GM19395 (cell line): Measurements from ENCODE around the gene CYP2S1.
"Not testable (repeated sequence)": the region's sequence is repeated elsewhere in the genome, so short reads cannot be mapped to it uniquely, and the experiment has no call there.

Experiments
- ATAC-seq: cut with Tn5 transposase; IDR thresholded peaks from one replicate; pipeline ENCODE4 v1.9.1; 2021; ENCODE audit warnings: mild to moderate bottlenecking, moderate library complexity; ENCODE audit not compliant: unreplicated experiment

The CYP2S1 gene

DNA sequence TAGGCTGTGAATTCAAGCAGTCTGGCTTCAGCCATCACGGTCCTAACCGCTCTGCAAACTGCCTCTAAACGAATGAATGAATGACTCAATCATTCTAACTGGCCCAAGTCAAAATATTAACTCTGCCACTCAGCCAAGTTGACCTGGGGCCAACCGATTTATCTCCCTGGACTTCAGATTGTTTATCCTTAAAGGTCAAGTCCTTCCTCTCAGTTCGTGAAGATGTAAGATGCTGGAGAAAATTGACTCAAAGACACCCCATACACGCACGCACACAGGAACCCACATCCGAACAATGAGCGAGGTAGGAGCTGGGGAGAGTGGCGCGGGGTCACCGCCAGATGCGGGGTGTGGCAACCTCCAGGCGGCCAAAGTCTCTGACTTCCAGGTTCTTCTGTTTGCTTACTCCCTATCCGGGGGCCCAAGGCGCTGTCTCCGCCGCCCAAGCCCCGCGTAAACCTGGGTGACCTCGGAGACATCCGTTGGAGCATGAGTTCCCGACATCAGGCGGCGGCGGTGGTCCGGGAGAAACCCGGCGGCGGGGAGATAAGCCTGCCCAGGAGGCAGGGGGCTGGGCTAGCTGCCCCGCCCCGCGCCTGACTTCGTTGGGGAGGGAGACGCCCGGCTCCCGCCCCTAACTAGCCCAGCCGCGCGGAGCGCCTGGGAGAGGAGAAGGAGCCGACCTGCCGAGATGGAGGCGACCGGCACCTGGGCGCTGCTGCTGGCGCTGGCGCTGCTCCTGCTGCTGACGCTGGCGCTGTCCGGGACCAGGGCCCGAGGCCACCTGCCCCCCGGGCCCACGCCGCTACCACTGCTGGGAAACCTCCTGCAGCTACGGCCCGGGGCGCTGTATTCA, at the start of gene CYP2S1:
CYP2S1 (plus strand) TSS at position 646 of the 856 bp plus-strand sequence; CDS start at position 692, 46 bp downstream.
- ATAC-seq = no peak

- ATAC-seq = no peak
Observed at GRCh38 chr19:41144403-41144802, 48.6 kb upstream of the CYP2S1 start.

DNA sequence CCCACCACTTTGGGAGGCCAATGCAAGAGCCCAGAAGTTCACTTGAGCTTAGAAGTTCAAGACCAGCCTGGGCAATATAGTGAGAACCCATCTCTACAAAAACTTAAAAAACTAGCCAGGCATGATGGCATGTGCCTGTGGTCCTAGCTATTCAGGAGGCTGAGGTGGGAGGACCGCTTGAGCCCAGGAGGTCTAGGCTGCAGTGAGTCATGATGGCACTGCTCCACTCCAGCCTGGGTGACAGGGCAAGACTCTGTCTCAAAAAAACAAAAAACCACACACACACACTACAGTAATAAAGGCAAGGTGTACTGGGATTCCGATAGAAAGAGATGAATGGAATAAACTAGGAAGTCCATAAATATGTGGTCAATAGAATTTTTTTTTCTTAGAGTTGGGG, 43.2 kb upstream of the CYP2S1 start:
- no peak for ATAC-seq

DNA sequence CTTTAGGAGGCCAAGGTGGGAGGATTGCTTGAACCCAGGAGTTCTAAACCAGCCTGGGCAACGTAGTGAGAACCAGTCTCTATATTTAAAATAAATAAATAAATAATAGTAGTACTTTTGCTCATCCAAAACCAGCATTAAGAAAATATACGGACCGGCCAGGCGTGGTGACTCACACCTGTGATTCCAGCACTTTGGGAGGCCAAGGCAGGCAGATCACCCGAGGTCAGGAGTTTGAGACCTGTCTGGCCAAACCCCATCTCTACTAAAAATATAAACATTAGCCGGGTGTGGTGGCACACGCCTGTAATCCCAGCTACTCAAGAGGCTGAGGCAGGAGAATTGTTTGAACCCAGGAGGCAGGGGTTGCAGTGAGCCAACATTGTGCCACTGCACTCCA, 42.0 kb upstream of the CYP2S1 start:
- ATAC-seq = not testable (repeated sequence)

- ATAC-seq = no peak
Observed at GRCh38 chr19:41154060-41154459, 39.0 kb upstream of the CYP2S1 start.

DNA sequence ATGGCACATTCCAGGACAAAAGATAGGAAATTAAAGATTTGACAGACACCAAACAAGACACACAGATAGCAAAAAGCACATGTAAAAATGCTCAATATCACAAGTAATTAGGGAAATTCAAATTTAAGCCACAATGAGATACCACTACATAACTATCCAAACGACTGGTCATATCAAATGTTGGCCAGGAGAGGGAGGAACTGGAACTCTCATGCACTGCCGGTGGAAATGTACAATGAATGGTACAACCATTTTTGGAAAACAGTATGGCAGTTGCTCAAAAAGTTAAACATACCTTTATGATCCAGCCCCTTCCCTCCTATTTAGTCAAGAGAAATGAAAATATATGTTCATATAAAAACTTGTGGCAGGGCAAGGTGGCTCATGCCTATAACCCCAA, 36.8 kb upstream of the CYP2S1 start:
- no peak for ATAC-seq

DNA sequence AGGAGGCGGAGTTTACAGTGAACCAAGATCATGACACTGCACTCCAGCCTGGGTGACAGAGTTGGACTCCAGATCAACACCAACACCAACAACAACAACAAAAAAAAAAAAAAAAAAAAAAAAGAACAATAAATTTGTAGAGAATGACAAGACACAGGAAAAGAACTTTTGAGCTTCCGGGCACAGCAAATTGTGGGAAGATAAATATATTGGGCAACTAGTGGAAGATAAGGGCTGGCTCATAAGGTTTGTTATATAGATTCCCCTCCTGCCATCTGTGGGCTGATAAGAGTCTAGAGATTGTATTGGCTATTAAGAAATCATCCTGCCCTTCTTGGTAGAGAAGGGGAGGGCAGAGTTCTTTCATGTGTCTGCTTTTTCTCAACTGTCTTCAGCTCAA, 33.1 kb upstream of the CYP2S1 start:
- ATAC-seq = no peak

DNA sequence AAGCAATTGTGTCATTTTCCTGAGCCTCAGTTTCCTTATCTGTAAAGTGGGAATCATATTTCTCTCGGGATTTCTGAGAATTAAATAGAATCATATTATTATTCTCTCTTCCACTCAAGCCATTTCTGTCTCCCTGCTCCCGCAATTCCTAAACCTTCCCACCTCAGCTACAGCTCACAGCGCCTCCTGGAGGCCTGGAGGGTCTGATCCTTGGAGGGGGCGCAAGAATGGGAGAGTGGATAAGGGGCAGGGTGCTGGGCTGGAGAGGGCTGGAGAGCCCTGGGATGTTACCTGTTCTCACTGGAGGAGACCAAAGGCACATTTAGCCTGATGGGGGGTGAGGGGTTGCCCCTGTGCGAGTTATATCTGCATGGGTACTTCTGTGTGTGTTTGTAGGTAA, 31.1 kb upstream of the CYP2S1 start:
- ATAC-seq = no peak

GRCh38 chr19:41166944-41167804, 25.8 kb upstream of the CYP2S1 start:
- ATAC-seq = no peak

- ATAC-seq = no peak
Observed at GRCh38 chr19:41172297-41173164, 20.5 kb upstream of the CYP2S1 start.

DNA sequence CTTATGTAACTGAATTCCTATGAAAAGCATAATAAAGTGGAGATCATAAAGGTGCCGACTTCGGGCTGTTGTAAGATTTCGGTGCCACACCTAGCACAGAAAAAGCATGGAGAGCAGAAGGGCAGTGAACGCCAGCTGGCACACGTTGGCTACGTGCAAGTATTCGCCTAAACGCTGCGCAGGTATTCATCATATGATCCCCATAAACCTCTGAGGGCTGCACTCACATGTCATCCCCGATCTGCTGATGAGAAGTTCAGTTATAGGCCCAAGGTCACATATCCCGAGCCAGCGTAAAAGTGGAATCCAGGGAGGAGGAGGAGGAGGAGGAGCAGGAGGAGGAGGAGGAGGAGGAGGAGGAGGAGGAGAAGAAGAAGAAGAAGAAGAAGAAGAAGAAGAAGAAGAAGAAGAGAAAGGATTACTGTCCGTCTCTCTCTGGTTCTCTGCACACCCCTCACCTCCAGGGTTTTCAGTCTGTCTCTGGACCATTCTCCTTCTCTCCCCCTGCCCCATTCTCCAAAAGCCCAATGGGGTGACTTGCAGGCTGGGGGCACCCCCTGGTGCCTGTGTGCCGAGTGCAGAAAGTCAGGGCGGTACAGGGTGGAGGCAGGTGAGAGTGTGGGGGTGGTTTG, 18.6 kb upstream of the CYP2S1 start:
- ATAC-seq = no peak

GRCh38 chr19:41175801-41176777, 16.9 kb upstream of the CYP2S1 start:
- no peak for ATAC-seq

DNA sequence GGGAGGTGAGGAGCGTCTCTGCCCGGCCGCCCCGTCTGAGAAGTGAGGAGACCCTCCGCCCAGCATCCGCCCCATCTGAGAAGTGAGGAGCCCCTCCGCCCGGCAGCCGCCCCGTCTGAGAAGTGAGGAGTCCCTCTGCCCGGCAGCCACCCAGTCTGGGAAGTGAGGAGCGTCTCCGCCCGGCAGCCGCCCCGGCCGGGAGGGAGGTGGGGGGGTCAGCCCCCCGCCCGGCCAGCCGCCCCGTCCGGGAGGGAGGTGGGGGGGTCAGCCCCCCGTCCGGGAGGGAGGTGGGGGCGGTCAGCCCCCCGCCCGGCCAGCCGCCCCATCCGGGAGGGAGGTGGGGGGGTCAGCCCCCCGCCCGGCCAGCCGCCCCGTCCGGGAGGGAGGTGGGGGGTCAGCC, 12.8 kb upstream of the CYP2S1 start:
- ATAC-seq = not testable (repeated sequence)

- no peak for ATAC-seq
Observed at GRCh38 chr19:41186971-41187883, 5.8 kb upstream of the CYP2S1 start.

GRCh38 chr19:41187884-41188279, 5.1 kb upstream of the CYP2S1 start:
- ATAC-seq = no peak

GRCh38 chr19:41189425-41190065, 3.5 kb upstream of the CYP2S1 start:
- ATAC-seq = no peak

GRCh38 chr19:41193430-41194156, 574 bp downstream of the CYP2S1 start:
- no peak for ATAC-seq
